NOMO-1 treated with dmso at 0.1 percent for 144 hours (cell line): Measurements from ENCODE around the gene SKOR1.

Experiments used
- DNase-seq: peaks from one replicate; lab custom pipeline; 2025; ENCODE audit not compliant: unreplicated experiment; lab: John Stamatoyannopoulos, UW

Gene SKOR1

DNA sequence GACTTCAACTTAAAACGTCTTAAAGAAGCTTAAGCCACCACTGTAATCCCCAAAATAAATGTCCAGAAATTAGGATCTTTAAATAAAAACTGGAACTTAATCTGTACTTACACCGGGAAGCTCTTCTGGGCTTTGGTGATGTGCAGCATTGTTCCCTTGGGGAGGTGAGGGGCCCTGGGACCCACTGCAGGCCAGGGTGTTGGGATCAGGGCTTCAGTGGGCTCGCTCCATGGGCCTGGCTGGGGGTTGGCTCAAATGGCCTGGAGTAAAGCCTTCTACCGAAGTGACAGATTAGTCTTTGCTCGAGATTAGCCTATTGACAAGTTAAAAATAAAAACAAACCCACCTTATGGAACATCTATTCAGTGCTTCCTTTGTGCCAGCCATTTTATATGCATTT, 20.7 kb downstream of the SKOR1 start:
- DNase-seq, result no peak

DNA sequence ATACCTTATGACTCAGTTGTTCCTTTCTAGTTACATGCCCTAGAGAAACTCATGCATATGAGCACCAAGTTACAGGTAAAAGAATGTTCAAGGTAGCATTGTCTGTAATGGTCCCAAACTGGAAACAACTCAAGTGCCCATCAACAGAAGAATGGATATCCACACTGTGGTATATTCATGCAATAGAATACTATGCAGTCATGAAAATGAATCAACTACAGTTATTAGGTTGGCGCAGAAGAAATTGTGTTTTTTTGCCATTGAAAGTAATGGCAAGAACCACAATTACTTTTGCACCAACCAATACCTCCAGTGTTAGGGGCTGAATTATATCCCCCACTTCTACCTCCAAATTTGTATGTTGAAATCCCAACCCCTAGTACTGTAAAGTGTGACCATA, 24.2 kb downstream of the SKOR1 start:
- no peak for DNase-seq

DNA sequence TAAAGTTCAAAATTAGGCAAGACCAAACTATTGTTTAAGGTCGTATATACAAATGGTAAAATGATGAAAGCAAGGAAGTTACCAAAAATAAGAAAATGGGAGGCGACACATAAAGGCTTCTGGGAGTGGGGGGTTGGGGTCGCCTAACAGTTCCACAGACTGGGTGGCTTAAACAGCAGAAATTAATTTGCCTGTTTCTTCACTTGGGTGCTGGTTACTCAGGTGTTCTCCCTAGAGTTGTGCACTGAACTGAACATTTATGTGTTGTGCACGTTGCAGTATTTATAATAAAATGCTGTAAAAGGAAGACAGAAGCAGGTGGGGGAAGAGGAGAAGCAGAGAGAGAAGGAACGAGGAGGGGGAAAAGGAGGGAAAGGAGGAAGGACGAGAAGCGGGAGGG, 25.0 kb downstream of the SKOR1 start:
- DNase-seq, result no peak

GRCh38 chr15:67850994-67851571, 25.8 kb downstream of the SKOR1 start:
- DNase-seq, result peak; percentile 71

DNA sequence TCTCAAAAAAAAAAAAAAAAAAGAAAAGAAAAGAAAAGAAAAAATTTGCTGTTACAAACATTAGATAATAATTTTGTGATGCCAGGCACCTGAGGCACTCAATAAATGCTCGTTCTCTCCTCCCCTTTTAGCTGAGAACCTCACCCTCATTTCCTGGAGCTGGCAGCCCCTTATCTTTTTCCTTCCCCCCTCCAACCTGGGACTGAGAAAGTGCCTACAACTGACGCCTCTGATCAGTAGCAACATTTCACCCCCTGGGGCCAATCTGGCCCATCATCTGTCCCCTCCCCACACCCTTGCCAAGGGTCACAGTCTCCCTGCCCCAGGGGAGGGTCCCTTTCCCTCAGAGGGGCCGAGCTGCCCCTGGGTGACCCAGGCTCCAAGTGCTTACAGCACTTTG, 27.1 kb downstream of the SKOR1 start:
- DNase-seq, result no peak

GRCh38 chr15:67853454-67853853, 28.1 kb downstream of the SKOR1 start:
- DNase-seq, result no peak

- no peak for DNase-seq
Observed at GRCh38 chr15:67854358-67854757, 29.0 kb downstream of the SKOR1 start.

GRCh38 chr15:67855842-67856241, 30.5 kb downstream of the SKOR1 start:
- DNase-seq, result no peak

DNA sequence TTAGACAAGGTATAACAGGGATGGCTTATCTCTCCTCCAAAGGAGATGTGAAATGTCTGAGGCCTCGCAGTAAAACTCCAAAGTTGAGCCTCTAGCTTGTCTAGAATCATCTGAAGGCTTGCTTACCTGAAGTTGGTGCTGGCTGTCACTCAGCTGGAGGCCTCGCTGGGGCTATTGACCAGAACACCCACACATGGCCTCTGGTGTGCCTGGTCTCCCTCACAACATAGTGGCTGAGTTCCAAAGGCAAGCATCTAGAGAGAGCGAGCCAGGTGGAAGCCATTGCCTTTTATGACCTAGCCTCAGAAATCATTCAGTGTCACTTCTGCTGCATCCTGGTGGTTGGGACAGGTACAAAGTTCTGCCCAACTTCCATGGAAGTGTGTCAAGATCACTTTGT, 31.9 kb downstream of the SKOR1 start:
- no peak for DNase-seq

DNA sequence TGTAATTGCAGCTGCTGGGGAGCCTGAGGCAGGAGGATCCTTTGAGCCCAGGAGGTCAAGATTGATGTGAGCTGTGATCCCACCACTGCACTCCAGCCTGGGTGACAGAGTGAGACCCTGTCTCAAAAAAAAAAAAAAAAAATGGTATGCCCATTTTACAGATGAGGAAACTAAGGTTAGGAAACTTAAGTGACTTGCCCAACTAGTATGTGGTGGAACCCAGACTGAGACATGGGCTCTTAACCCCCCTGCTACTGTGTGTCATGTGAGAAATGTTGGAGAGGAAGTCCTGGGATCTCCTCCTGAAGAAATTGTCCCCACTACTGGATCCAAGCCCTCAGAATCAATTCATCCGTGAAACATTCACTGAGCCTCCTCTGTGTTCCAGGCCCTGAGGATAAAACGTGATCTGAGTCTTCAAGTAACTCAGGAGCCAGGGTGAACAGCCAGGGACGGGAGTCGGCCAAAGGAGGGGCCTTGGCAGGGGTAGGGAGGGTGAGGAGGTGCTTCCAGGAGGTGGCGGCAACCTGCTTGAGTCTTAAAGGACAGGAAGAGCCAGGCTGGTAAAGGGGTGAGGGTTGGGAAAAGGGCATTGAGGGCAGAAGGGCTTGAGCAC, 34.1 kb downstream of the SKOR1 start:
- no peak for DNase-seq

DNA sequence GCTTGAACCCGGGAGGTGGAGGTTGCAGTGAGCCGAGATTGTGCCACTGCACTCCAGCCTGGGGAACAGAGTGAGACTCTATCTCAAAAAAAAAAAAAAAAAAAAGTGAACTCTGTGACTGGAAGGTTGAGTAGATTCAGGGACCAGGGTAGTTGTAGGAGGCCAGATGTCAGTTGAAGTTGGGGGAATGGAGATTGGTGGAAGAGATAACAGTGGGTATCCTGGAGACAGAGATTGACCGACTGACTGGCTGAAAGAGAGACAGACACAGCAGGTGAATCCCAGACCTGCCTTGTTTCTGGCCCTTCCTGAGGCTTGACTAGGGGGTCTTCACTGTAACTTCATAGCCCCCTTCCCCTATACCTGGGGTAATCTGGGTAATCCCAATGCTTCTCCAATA, 36.7 kb downstream of the SKOR1 start:
- DNase-seq, result no peak

DNA sequence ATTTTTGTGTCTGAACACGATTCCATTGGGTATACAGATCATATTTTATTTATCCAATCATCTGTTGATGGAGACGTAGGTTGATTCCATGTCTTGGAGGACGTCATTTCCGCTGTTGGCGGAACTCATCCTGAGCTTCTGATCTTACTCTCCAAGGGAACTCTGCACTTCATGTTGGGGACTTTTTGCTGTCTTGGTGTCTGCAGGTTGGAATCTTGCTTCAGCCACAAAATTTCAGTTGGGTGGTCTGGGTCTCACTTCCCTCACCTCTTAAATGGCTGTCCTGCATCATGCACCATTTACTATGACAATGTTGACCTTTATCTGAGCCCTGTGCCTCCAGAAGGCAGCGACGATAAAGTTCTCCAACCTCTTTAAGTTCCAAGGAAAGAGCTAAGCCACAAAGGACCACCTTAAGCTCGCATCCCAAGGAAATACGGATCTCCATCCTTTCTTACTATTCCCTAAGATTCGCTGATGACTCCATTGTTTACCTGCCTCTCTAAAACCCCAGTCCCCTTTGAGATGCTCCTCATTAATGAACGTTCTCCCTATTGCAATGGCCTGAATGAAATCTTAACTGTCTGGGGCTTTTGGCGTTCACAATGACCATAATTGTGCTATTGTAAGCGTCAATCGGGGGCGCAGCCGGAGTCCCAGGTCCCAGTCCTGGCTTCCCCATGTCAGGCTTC, 37.6 kb downstream of the SKOR1 start:
- DNase-seq, result no peak

GRCh38 chr15:67863442-67863987, 38.2 kb downstream of the SKOR1 start:
- DNase-seq, result peak; percentile 61

DNA sequence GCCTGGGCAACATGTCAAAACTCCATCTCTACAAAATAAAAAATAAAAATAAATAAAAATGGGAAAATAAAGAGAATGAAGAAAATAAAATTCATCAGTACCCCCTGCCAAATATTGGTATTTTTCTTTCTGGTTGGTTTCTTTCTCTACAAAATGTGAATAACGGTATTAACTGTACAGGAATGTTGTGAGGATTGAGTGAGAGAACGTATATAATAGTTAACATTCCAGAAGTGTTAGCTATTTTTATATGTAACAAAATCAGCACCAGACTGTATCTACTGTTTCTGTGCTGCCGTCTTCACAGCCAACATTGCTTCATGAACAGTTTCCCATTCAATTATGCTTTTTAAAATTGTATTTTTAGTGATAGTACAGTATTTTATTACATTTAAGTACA, 40.0 kb downstream of the SKOR1 start:
- DNase-seq, result no peak

DNA sequence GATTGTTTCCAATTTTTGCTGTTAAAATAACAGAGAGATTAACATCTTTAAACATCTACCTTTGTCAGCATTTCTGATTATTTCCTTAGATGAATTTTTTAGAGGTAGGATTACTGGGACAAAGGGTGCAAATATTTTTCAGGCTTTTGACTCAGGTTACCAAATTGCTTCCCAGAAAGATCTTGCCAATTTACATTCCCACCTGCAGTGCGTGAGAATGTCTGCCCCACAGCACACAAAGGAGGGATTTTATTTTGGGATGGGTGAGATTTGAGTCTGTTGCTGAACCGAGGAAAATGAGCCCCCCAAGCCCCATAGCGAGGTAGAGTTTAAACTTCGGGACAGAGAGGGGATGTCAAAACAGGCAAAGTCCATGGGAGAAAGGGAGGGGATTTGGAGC, 40.5 kb downstream of the SKOR1 start:
- DNase-seq, result no peak

DNA sequence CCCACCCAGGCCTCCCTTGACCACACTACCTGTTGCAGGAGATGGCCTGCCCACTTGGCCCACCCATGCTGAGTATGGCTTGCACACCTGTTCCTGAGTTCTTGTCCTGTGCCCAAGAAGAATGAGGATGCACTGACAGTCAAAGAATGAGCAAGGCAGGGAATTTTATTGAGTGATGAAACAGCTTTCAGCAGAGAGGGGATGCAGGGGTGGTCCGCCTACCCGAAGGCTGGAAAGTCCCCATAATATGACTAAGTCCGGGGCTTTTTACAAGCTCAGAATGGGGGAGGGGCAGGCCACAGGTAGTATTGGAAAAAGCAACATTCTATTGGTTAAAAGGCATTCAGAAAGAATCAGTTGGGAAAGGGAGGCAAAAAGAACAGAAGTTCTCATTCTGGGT, 44.4 kb downstream of the SKOR1 start:
- no peak for DNase-seq

- no peak for DNase-seq
Observed at GRCh38 chr15:67870868-67871408, 45.6 kb downstream of the SKOR1 start.

DNA sequence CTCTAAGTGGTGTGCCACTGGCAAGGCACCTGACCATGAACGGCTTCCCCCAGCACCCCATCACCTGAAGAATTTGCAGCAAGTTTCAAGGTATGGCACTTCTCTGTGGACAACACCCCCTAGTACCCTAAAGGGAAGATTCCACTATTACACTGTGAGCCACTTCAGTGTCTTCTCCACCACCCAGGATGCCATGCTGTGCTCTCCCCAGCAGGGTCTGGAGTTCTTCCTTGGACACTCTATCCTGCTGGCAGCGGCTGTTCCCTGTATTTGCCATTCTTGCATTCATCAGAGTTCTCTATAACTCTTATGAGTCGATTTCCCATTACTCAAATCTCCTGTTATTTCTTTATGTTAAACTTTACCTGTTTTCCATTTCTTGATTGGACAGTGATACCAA, 48.5 kb downstream of the SKOR1 start:
- DNase-seq, result no peak

DNA sequence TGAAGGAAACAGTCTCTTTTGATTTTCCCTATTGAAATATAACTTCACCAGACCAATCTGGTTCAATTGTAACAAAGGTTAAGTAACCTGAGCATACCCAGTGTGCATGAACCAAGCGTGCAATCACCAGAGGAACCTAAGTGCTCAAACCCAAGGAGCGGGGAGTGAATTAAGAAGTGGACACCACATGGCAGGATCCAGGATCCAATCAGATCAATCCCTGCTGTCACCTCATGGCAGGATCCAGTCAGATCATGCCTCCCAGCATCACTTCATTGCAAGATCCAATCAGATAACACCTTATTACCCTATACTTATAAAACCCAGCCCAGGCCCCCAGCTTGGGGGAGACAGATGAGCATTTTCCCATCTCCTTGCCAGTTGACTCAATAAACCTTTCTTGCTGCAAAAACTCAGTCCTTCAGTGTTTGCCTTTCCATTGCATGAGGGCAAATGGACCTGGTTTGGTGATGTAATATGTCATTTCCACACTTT, 53.5 kb downstream of the SKOR1 start:
- DNase-seq, result no peak

DNA sequence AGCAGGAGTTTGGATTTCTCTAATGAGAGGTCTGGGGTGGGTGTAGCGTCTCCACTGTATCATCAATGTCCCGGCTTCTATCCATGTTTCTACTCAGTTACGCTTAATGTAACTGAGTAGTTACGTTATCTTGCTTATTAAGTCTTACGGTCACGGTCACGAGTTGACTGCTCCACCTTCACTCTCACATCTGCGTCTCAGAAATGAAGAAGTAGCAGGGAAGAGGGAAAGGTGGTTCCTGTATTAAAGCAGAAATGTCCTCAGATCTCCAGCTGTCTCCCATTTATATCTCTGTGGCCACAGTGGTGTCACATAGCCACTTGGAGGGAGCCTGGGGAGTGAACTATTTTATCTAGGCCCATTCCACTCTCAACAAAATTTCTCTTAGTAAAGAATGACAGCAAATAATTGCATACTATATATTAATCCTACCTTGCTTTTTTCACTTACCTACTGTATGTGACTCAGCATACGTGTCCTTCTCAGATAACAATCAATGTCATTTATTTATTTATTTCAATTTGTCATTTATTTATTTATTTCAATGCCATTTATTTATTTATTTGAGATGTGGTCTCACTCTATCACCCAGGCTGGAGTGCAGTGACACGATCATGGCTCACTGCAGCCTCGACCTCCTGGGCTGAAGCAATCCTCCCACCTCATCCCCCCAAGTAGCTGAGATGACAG, 54.3 kb downstream of the SKOR1 start:
- peak; percentile 34 for DNase-seq

- DNase-seq, result peak; percentile 80
Observed at GRCh38 chr15:67880651-67881182, 55.4 kb downstream of the SKOR1 start.
